WI38 (cell line): ENCODE data around the gene PLXND1.
A peak's percentile ranks its signal among the peaks of the same experiment; 100 is the strongest.

ENCODE experiments used
- H3K4me3 ChIP-seq: 2 replicates; pipeline ENCODE4 v1.5.1; 2011; ENCODE audit warnings: low read depth, mild to moderate bottlenecking, control low read depth, low read length
- CTCF ChIP-seq: IDR thresholded peaks from 2 replicates; pipeline ENCODE4 v1.5.1; 2012; ENCODE audit warnings: low read depth, mild to moderate bottlenecking, control low read depth, low read length

Gene PLXND1

GRCh38 chr3:129564981-129565644, 41.4 kb downstream of the PLXND1 start:
- no peak for TF ChIP-seq CTCF
- no peak overlapping the region for H3K4me3 ChIP-seq

- no peak for TF ChIP-seq CTCF
- no peak overlapping the region for H3K4me3 ChIP-seq
Observed at GRCh38 chr3:129563850-129564535, 42.5 kb downstream of the PLXND1 start.

GRCh38 chr3:129563332-129563731, 43.1 kb downstream of the PLXND1 start:
- H3K4me3 ChIP-seq, result no peak overlapping the region
- no peak for TF ChIP-seq CTCF

GRCh38 chr3:129562803-129563202, 43.7 kb downstream of the PLXND1 start:
- H3K4me3 ChIP-seq, result no peak overlapping the region
- no peak for TF ChIP-seq CTCF

- TF ChIP-seq CTCF, result no peak
- H3K4me3 ChIP-seq, result no peak overlapping the region
Observed at GRCh38 chr3:129561619-129562248, 44.7 kb downstream of the PLXND1 start.

GRCh38 chr3:129560911-129561594, 45.4 kb downstream of the PLXND1 start:
- TF ChIP-seq CTCF, result no peak
- H3K4me3 ChIP-seq, result peak overlapping the region; percentile 3; the same call in 1 of the 2 replicates
